Measurements from ENCODE around the gene YY1AP1.
"Not testable (repeated sequence)": the region's sequence is repeated elsewhere in the genome, so short reads cannot be mapped to it uniquely, and the experiment has no call there.

The YY1AP1 gene

DNA sequence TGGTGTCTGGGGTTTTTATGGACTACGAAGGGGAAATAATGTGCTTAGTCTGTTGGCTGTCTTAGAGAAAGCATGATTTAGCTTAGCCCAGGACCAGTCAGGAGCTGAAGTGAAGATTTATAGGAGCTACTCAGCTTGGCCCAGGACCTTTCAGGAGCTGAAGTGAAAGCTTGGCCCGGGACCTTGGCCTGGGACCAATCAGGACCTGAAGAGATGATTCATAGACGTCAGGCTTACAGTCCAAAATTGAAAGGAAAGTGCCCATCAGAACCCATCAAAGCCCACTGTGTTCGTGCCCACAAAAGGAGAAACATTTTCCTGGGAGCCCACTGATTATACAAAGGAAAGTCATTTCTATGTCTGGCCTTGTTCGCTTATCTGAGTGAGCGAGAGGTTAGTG is 42.9 kb downstream of the YY1AP1 start:
- Histone ChIP-seq H3K27ac (ENCODE audit: low read length) (peak overlapping the region; percentile 71), H3K27me3 (ENCODE audit: control insufficient read depth in 1 of 2, insufficient read depth in 2 of 2, low read length in 2 of 2) (no peaks in the 10 kb centered on the region), H3K9ac (ENCODE audit: low read length in 2 of 2) (no peak overlapping the region), H3K9me3 (ENCODE audit: control insufficient read depth in 2 of 2, low read length in 2 of 2) (peaks cover 0 to 5% of the 10 kb centered on the region in 2 donors), H3K4me1 (ENCODE audit: control insufficient read depth, insufficient read depth, low read length) (peaks cover 13% of the 10 kb centered on the region), H3K4me3 (ENCODE audit: low read length in 2 of 2) (no peak overlapping the region), H3K36me3 (ENCODE audit: control insufficient read depth in 2 of 2, insufficient read depth in 2 of 2, low read length in 2 of 2) (no peaks in the 10 kb centered on the region)

- Histone ChIP-seq H3K36me3 (ENCODE audit: control insufficient read depth in 2 of 2, insufficient read depth in 2 of 2, low read length in 2 of 2) (no peaks in the 10 kb centered on the region), H3K27ac (ENCODE audit: low read length) (peak overlapping the region; percentile 71), H3K4me3 (ENCODE audit: low read length in 2 of 2) (peak overlapping the region in 1 of 2 donors; percentile 29), H3K9ac (ENCODE audit: low read length in 2 of 2) (no peak overlapping the region), H3K9me3 (ENCODE audit: control insufficient read depth in 2 of 2, low read length in 2 of 2) (peaks cover 0 to 5% of the 10 kb centered on the region in 2 donors), H3K27me3 (ENCODE audit: control insufficient read depth in 1 of 2, insufficient read depth in 2 of 2, low read length in 2 of 2) (no peaks in the 10 kb centered on the region), H3K4me1 (ENCODE audit: control insufficient read depth, insufficient read depth, low read length) (peaks cover 13% of the 10 kb centered on the region)
Measured at GRCh38 chr1:155645034-155645598, 43.5 kb downstream of the YY1AP1 start.

DNA sequence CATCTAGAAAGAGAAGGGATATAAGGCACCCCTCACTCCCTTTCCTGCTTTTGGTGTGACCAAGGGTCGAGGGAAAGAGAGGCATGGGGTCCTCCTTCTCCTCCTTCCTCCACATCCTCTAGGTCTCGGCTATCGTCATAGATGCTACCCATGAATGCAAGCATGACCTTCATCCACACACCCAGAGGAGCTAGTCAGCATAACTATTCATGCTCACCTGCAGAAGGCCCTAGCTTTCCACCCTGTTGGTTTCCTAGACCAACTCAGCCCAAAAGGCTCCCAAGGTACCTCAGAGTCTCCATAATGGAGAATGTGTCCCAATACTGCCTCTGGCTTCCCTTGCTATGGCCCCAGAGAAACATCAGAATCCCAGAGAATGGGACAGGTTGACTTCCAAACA is 45.3 kb downstream of the YY1AP1 start:
- H3K36me3 ChIP-seq (ENCODE audit: control insufficient read depth in 2 of 2, insufficient read depth in 2 of 2, low read length in 2 of 2) = no peaks in the 10 kb centered on the region
- peaks cover 13% of the 10 kb centered on the region for H3K4me1 ChIP-seq (ENCODE audit: control insufficient read depth, insufficient read depth, low read length)
- peaks cover 0 to 5% of the 10 kb centered on the region in 2 donors for H3K9me3 ChIP-seq (ENCODE audit: control insufficient read depth in 2 of 2, low read length in 2 of 2)
- H3K4me3 ChIP-seq (ENCODE audit: low read length in 2 of 2) = no peak overlapping the region
- no peak overlapping the region for H3K27ac ChIP-seq (ENCODE audit: low read length)
- H3K27me3 ChIP-seq (ENCODE audit: control insufficient read depth in 1 of 2, insufficient read depth in 2 of 2, low read length in 2 of 2) = no peaks in the 10 kb centered on the region
- no peak overlapping the region for H3K9ac ChIP-seq (ENCODE audit: low read length in 2 of 2)

DNA sequence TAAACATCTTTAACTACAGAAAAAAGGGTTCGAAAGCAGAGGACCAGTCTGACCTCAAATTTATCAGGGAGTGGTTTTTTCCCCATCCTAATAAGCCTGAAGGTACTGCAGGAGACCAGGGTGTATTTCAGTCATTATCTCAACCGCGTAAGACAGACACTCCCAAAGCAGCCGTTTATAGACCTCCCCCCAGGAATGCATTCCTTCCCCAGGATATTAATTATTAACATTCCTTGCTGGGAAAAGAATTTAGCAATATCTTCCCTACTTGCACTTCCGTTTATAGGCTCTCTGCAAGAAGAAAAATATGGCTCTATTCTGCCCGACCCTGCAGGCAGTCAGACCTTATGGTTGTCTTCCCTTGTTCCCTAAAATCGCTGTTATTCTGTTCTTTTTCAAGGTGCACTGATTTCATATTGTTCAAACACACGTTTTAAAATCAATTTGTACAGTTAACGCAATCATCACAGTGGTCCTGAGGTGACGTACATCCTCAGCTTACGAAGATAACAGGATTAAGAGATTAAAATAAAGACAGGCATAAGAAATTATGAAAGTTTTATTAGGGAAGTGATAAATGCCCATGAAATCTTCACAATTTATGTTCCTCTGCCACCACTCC is 45.9 kb downstream of the YY1AP1 start:
- not testable (repeated sequence) for H3K27ac ChIP-seq (ENCODE audit: low read length); H3K36me3 ChIP-seq (ENCODE audit: control insufficient read depth in 2 of 2, insufficient read depth in 2 of 2, low read length in 2 of 2); H3K9me3 ChIP-seq (ENCODE audit: control insufficient read depth in 2 of 2, low read length in 2 of 2); H3K27me3 ChIP-seq (ENCODE audit: control insufficient read depth in 1 of 2, insufficient read depth in 2 of 2, low read length in 2 of 2); H3K9ac ChIP-seq (ENCODE audit: low read length in 2 of 2); H3K4me3 ChIP-seq (ENCODE audit: low read length in 2 of 2)
- peaks cover 13% of the 10 kb centered on the region for H3K4me1 ChIP-seq (ENCODE audit: control insufficient read depth, insufficient read depth, low read length)

- H3K36me3 ChIP-seq (ENCODE audit: control insufficient read depth in 2 of 2, insufficient read depth in 2 of 2, low read length in 2 of 2) = no peaks in the 10 kb centered on the region
- no peak overlapping the region for H3K9ac ChIP-seq (ENCODE audit: low read length in 2 of 2)
- peaks cover 0 to 5% of the 10 kb centered on the region in 2 donors for H3K9me3 ChIP-seq (ENCODE audit: control insufficient read depth in 2 of 2, low read length in 2 of 2)
- no peak overlapping the region for H3K27ac ChIP-seq (ENCODE audit: low read length)
- no peaks in the 10 kb centered on the region for H3K27me3 ChIP-seq (ENCODE audit: control insufficient read depth in 1 of 2, insufficient read depth in 2 of 2, low read length in 2 of 2)
- H3K4me3 ChIP-seq (ENCODE audit: low read length in 2 of 2) = no peak overlapping the region
- H3K4me1 ChIP-seq (ENCODE audit: control insufficient read depth, insufficient read depth, low read length) = peaks cover 8% of the 10 kb centered on the region
Measured at GRCh38 chr1:155640367-155640766, 48.2 kb downstream of the YY1AP1 start.

- Histone ChIP-seq H3K9me3 (ENCODE audit: control insufficient read depth in 2 of 2, low read length in 2 of 2) (no peaks in the 10 kb centered on the region), H3K4me3 (ENCODE audit: low read length in 2 of 2) (no peak overlapping the region), H3K9ac (ENCODE audit: low read length in 2 of 2) (no peak overlapping the region), H3K27ac (ENCODE audit: low read length) (no peak overlapping the region), H3K27me3 (ENCODE audit: control insufficient read depth in 1 of 2, insufficient read depth in 2 of 2, low read length in 2 of 2) (no peaks in the 10 kb centered on the region), H3K36me3 (ENCODE audit: control insufficient read depth in 2 of 2, insufficient read depth in 2 of 2, low read length in 2 of 2) (no peaks in the 10 kb centered on the region), H3K4me1 (ENCODE audit: control insufficient read depth, insufficient read depth, low read length) (no peaks in the 10 kb centered on the region)
Measured at GRCh38 chr1:155636397-155637153, 52.0 kb downstream of the YY1AP1 start.

DNA sequence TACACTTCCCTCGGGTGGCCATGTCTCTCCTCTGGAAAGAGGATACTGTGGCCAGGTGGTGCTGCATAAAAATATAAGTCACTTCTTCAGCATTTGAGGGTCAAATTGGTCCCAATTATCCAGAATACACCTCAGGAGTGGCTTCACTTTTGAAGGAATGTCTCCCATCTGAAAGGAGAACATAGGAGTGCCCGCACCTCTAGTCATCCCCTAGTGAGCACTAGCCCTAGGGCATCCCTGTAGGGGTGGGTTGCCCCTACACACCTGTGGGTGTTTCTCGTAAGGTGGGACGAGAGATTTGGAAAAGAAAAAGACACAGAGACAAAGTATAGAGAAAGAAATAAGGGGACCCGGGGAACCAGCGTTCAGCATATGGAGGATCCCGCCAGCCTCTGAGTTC is 62.1 kb downstream of the YY1AP1 start:
- not testable (repeated sequence) for H3K9me3 ChIP-seq (ENCODE audit: control insufficient read depth in 2 of 2, low read length in 2 of 2); H3K27ac ChIP-seq (ENCODE audit: low read length); H3K4me1 ChIP-seq (ENCODE audit: control insufficient read depth, insufficient read depth, low read length); H3K27me3 ChIP-seq (ENCODE audit: control insufficient read depth in 1 of 2, insufficient read depth in 2 of 2, low read length in 2 of 2); H3K4me3 ChIP-seq (ENCODE audit: low read length in 2 of 2); H3K36me3 ChIP-seq (ENCODE audit: control insufficient read depth in 2 of 2, insufficient read depth in 2 of 2, low read length in 2 of 2); H3K9ac ChIP-seq (ENCODE audit: low read length in 2 of 2)

GRCh38 chr1:155623357-155623756 is 65.2 kb downstream of the YY1AP1 start:
- no peak overlapping the region for H3K9ac ChIP-seq (ENCODE audit: low read length in 2 of 2)
- H3K4me1 ChIP-seq (ENCODE audit: control insufficient read depth, insufficient read depth, low read length) = no peaks in the 10 kb centered on the region
- H3K27me3 ChIP-seq (ENCODE audit: control insufficient read depth in 1 of 2, insufficient read depth in 2 of 2, low read length in 2 of 2) = no peaks in the 10 kb centered on the region
- no peak overlapping the region for H3K27ac ChIP-seq (ENCODE audit: low read length)
- no peak overlapping the region for H3K4me3 ChIP-seq (ENCODE audit: low read length in 2 of 2)
- H3K36me3 ChIP-seq (ENCODE audit: control insufficient read depth in 2 of 2, insufficient read depth in 2 of 2, low read length in 2 of 2) = no peaks in the 10 kb centered on the region
- no peaks in the 10 kb centered on the region for H3K9me3 ChIP-seq (ENCODE audit: control insufficient read depth in 2 of 2, low read length in 2 of 2)

- no peaks in the 10 kb centered on the region for H3K4me1 ChIP-seq (ENCODE audit: control insufficient read depth, insufficient read depth, low read length)
- H3K27me3 ChIP-seq (ENCODE audit: control insufficient read depth in 1 of 2, insufficient read depth in 2 of 2, low read length in 2 of 2) = no peaks in the 10 kb centered on the region
- H3K27ac ChIP-seq (ENCODE audit: low read length) = no peak overlapping the region
- H3K9ac ChIP-seq (ENCODE audit: low read length in 2 of 2) = no peak overlapping the region
- no peaks in the 10 kb centered on the region for H3K9me3 ChIP-seq (ENCODE audit: control insufficient read depth in 2 of 2, low read length in 2 of 2)
- no peak overlapping the region for H3K4me3 ChIP-seq (ENCODE audit: low read length in 2 of 2)
- H3K36me3 ChIP-seq (ENCODE audit: control insufficient read depth in 2 of 2, insufficient read depth in 2 of 2, low read length in 2 of 2) = no peaks in the 10 kb centered on the region
Measured at GRCh38 chr1:155622191-155622590, 66.4 kb downstream of the YY1AP1 start.

DNA sequence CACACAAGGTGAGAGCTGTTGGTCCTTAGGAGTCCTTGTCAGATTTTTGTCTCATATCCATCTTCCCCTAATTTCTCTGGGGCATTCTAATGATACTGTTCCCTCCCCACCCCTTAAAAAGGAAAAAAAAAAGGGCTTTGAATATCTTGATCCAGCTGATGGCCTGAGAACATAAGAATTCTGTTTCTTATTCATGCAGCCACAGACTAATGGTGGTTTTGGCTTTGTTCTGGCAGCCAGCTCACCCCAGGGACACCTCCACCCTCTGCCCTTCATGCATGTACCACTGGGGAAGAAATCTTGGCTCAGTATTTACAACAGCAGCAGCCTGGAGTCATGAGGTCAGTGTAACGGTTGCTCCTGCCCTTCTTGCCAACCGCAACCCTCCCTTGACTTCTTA is 75.3 kb downstream of the YY1AP1 start:
- H3K27me3 ChIP-seq (ENCODE audit: control insufficient read depth in 1 of 2, insufficient read depth in 2 of 2, low read length in 2 of 2); H3K9ac ChIP-seq (ENCODE audit: low read length in 2 of 2); H3K27ac ChIP-seq (ENCODE audit: low read length); H3K9me3 ChIP-seq (ENCODE audit: control insufficient read depth in 2 of 2, low read length in 2 of 2); H3K36me3 ChIP-seq (ENCODE audit: control insufficient read depth in 2 of 2, insufficient read depth in 2 of 2, low read length in 2 of 2); H3K4me3 ChIP-seq (ENCODE audit: low read length in 2 of 2); H3K4me1 ChIP-seq (ENCODE audit: control insufficient read depth, insufficient read depth, low read length): not testable (repeated sequence)

- H3K4me3 ChIP-seq (ENCODE audit: low read length in 2 of 2) = peak overlapping the region in 1 of 2 donors; percentile 87
- not testable (repeated sequence) for H3K36me3 ChIP-seq (ENCODE audit: control insufficient read depth in 2 of 2, insufficient read depth in 2 of 2, low read length in 2 of 2); H3K4me1 ChIP-seq (ENCODE audit: control insufficient read depth, insufficient read depth, low read length); H3K9ac ChIP-seq (ENCODE audit: low read length in 2 of 2); H3K27ac ChIP-seq (ENCODE audit: low read length); H3K9me3 ChIP-seq (ENCODE audit: control insufficient read depth in 2 of 2, low read length in 2 of 2); H3K27me3 ChIP-seq (ENCODE audit: control insufficient read depth in 1 of 2, insufficient read depth in 2 of 2, low read length in 2 of 2)
Measured at GRCh38 chr1:155610257-155610647, 78.3 kb downstream of the YY1AP1 start.

Data from stomach smooth muscle (tissue), 2 donors.